ENCODE results near the gene FBLN2. TPM values are rescaled to one million over a fixed set of nuclear protein-coding genes. Genes with fewer than 3 reads are reported as not detected.

FBLN2 gene
- polyA plus RNA-seq, 1 of the 3 experiments (the other 2 are of a cell fraction): 5.2 TPM

DNA sequence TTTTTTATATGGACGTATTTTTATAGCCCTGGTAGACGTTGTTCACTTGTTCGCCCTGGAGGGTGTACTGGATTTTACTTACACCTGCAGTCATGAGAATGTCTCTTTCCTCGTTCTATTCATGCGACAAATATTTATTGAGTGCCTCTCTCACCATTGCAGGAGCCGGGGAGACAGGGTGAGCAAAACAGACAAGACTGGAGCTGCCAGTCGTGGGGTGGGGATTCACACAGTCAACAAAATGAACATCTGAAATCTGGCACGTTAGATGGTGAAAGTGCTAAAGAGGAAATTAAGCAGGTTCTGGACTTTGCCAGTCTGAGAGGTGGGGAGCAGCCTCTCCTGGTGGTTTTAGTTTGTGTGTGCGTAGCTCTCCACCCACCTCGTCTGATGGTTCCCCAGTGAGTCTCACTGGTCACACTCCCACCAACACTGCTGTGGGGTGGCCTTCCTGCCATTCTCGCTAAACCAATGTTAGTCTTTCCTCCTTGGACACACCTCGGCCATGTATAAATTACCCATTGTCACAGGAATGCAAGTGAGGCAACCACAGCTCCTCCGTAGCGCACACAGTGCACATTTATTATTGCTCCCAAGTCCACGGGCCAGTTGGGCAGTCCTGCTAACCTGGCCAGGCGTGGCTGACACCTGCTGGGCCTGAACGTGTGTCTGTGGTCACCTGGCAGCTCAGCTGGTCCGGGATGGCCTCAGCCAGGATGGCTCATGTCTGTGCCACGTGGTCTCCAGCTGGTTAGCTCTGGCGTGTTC, 31.5 kb downstream of the FBLN2 start:
- H3K4me2 ChIP-seq: no peak overlapping the region
- H3K4me1 ChIP-seq (ENCODE audit: control insufficient read depth in 1 of 2, insufficient read depth in 2 of 2, low read depth in 1 of 2, low read length in 1 of 2): peaks cover 0 to 60% of the 10 kb centered on the region in 2 experiments; a peak in 2 of 4 replicates
- H3K9me2 ChIP-seq: no peaks in the 10 kb centered on the region
- no peaks in the 10 kb centered on the region for H3K27me3 ChIP-seq (ENCODE audit: insufficient read depth)
- H4K20me1 ChIP-seq (ENCODE audit: insufficient read depth): no peaks in the 10 kb centered on the region
- no peaks in the 10 kb centered on the region for H3K36me3 ChIP-seq (replicated peaks in 1 of 2; ENCODE audit: control insufficient read depth in 1 of 2, insufficient read depth in 2 of 2, low read length in 1 of 2)
- H3K79me2 ChIP-seq (ENCODE audit: insufficient read depth): no peaks in the 10 kb centered on the region
- no peak overlapping the region for H3K4me3 ChIP-seq (ENCODE audit: low read depth in 2 of 2, low read length in 1 of 2)
- CTCF ChIA-PET: interaction anchor here (1.1 to 12.6 kb wide), 3 partner anchors 9 to 85 kb away, joined by 3 to 138 read pairs (median 8); no protein-coding TSS in a partner anchor
- H3F3A ChIP-seq (replicated peaks; ENCODE audit: insufficient read depth): no peaks in the 10 kb centered on the region
- no peak for DNase-seq
- POLR2A ChIA-PET: no interaction called here
- H3K9ac ChIP-seq: no peak overlapping the region
- TF ChIP-seq TCF12 (IDR thresholded peaks at IDR 0.05) (no peak), NRF1 (IDR thresholded peaks at IDR 0.05; ENCODE audit: low read depth, low read length) (no peak), RXRA (IDR thresholded peaks at IDR 0.05; ENCODE audit: borderline replicate concordance, low read depth) (no peak), GATA2 (CRISPR knock-in tag; IDR thresholded peaks at IDR 0.05) (no peak), RFX5 (IDR thresholded peaks at IDR 0.05; ENCODE audit: low read length) (no peak), EP300 (IDR thresholded peaks at IDR 0.05; ENCODE audit: borderline replicate concordance in 1 of 2, low read depth in 1 of 2, low read length in 1 of 2) (no peak), ELF1 (IDR thresholded peaks at IDR 0.05) (no peak), GABPA (IDR thresholded peaks at IDR 0.05; ENCODE audit: low read depth) (no peak), FOSL2 (IDR thresholded peaks at IDR 0.05; ENCODE audit: borderline replicate concordance, low read depth) (no peak), POLR2AphosphoS5 (IDR thresholded peaks at IDR 0.05; ENCODE audit: low read depth, low read length) (no peak), SMC3 (IDR thresholded peaks at IDR 0.05; ENCODE audit: low read depth, low read length) (no peak), RAD21 (IDR thresholded peaks at IDR 0.05; ENCODE audit: low read length) (no peak), FOXM1 (IDR thresholded peaks at IDR 0.05; ENCODE audit: low read depth) (no peak), CHD2 (IDR thresholded peaks at IDR 0.05; ENCODE audit: low read length, partially characterized antibody) (no peak)
- TF ChIP-seq, protein P1, sequence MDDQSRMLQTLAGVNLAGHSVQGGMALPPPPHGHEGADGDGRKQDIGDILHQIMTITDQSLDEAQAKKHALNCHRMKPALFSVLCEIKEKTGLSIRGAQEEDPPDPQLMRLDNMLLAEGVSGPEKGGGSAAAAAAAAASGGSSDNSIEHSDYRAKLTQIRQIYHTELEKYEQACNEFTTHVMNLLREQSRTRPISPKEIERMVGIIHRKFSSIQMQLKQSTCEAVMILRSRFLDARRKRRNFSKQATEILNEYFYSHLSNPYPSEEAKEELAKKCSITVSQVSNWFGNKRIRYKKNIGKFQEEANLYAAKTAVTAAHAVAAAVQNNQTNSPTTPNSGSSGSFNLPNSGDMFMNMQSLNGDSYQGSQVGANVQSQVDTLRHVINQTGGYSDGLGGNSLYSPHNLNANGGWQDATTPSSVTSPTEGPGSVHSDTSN (IDR thresholded peaks at IDR 0.05): no peak
- TF ChIP-seq, protein P2, sequence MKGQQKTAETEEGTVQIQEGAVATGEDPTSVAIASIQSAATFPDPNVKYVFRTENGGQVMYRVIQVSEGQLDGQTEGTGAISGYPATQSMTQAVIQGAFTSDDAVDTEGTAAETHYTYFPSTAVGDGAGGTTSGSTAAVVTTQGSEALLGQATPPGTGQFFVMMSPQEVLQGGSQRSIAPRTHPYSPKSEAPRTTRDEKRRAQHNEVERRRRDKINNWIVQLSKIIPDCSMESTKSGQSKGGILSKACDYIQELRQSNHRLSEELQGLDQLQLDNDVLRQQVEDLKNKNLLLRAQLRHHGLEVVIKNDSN (IDR thresholded peaks at IDR 0.05; ENCODE audit: borderline replicate concordance, low read depth): no peak
- TF ChIP-seq, protein P3, sequence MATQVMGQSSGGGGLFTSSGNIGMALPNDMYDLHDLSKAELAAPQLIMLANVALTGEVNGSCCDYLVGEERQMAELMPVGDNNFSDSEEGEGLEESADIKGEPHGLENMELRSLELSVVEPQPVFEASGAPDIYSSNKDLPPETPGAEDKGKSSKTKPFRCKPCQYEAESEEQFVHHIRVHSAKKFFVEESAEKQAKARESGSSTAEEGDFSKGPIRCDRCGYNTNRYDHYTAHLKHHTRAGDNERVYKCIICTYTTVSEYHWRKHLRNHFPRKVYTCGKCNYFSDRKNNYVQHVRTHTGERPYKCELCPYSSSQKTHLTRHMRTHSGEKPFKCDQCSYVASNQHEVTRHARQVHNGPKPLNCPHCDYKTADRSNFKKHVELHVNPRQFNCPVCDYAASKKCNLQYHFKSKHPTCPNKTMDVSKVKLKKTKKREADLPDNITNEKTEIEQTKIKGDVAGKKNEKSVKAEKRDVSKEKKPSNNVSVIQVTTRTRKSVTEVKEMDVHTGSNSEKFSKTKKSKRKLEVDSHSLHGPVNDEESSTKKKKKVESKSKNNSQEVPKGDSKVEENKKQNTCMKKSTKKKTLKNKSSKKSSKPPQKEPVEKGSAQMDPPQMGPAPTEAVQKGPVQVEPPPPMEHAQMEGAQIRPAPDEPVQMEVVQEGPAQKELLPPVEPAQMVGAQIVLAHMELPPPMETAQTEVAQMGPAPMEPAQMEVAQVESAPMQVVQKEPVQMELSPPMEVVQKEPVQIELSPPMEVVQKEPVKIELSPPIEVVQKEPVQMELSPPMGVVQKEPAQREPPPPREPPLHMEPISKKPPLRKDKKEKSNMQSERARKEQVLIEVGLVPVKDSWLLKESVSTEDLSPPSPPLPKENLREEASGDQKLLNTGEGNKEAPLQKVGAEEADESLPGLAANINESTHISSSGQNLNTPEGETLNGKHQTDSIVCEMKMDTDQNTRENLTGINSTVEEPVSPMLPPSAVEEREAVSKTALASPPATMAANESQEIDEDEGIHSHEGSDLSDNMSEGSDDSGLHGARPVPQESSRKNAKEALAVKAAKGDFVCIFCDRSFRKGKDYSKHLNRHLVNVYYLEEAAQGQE (IDR thresholded peaks at IDR 0.05; ENCODE audit: low read depth, low read length): no peak
- TF ChIP-seq, protein P4, sequence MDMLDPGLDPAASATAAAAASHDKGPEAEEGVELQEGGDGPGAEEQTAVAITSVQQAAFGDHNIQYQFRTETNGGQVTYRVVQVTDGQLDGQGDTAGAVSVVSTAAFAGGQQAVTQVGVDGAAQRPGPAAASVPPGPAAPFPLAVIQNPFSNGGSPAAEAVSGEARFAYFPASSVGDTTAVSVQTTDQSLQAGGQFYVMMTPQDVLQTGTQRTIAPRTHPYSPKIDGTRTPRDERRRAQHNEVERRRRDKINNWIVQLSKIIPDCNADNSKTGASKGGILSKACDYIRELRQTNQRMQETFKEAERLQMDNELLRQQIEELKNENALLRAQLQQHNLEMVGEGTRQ (IDR thresholded peaks at IDR 0.05; ENCODE audit: borderline replicate concordance, low read depth, low read length): no peak
- WGBS (ENCODE audit: low lambda C conversion rate): 59% methylated on average over 20 of the region's 20 CpGs
- no peak overlapping the region for H3K27ac ChIP-seq (ENCODE audit: low read depth in 2 of 2, low read length in 1 of 2)
- H3K9me3 ChIP-seq: no peaks in the 10 kb centered on the region
- no peak overlapping the region for H2AFZ ChIP-seq (ENCODE audit: low read depth)

Data from SK-N-SH (cell line).